Transverse colon (tissue), 4 donors: ENCODE measurements around the gene SH2D4B. TPM values are rescaled to one million over a fixed set of nuclear protein-coding genes. Genes with fewer than 3 reads are reported as not detected.

Source experiments
- DNase-seq: peaks from one replicate; pipeline ENCODE4 v3.0.0-alpha.2; 2019
- H3K27ac ChIP-seq, 4 donors: fragments of 200-600 bp; sonication (generic); 2 replicates each; pipeline ENCODE4 v1.5.1; 2016 to 2018; ENCODE audit warnings: inconsistent platforms in 4 of 4
- H3K27me3 ChIP-seq: fragments of 200-600 bp; sonication (generic); 2 replicates; pipeline ENCODE4 v1.5.1; 2017; ENCODE audit warnings: inconsistent platforms
- H3K36me3 ChIP-seq, 4 donors: fragments of 200-600 bp; sonication (generic); 2 replicates each; pipeline ENCODE4 v1.5.1; 2017 to 2019; ENCODE audit warnings: inconsistent platforms in 4 of 4
- H3K4me1 ChIP-seq, 4 donors: fragments of 200-600 bp; sonication (generic); 2 replicates each; pipeline ENCODE4 v1.5.1; 2017 to 2020; ENCODE audit warnings: inconsistent platforms in 4 of 4
- H3K4me3 ChIP-seq, 4 donors: fragments of 200-600 bp; sonication (generic); 1 replicate in 1 of 4; 2 replicates in 3 of 4; pipeline versions ENCODE4 v1.5.1 to v1.6.1; 2017 to 2019; ENCODE audit warnings: inconsistent platforms in 4 of 4
- H3K9me3 ChIP-seq, 2 donors: fragments of 200-600 bp; sonication (generic); 2 replicates each; pipeline ENCODE4 v1.5.1; 2017 to 2019; ENCODE audit warnings: inconsistent platforms in 2 of 2
- CTCF ChIP-seq, 5 experiments: fragments of 200-600 bp in 3 of 5; fragments of 450-650 bp in 2 of 5; sonication (generic) in 3 of 5; IDR thresholded peaks; 1 replicate in 2 of 5; 2 replicates in 3 of 5; pipeline ENCODE4 v1.5.1; 2016 to 2017; ENCODE audit warnings: antibody characterized with exemption in 5 of 5, inconsistent platforms in 3 of 5, mild to moderate bottlenecking in 2 of 5, moderate library complexity in 1 of 5
- EP300 ChIP-seq: sonication (generic); formaldehyde crosslinking; IDR thresholded peaks from one replicate; pipeline ENCODE4 v1.6.1; 2017; ENCODE audit warnings: antibody characterized with exemption, low read depth
- POLR2A ChIP-seq: fragments of 450-650 bp; IDR thresholded peaks from one replicate; pipeline ENCODE4 v1.6.1; 2016; ENCODE audit warnings: antibody characterized with exemption, mild to moderate bottlenecking, moderate library complexity
- POLR2AphosphoS5 ChIP-seq, 3 donors: sonication (generic); formaldehyde crosslinking; IDR thresholded peaks; one replicate each; pipeline ENCODE4 v1.6.1; 2016; ENCODE audit warnings: antibody characterized with exemption in 3 of 3
- WGBS, 2 donors: methylation state at CpG; one replicate each; pipeline ENCODE4 v1.1.5; 2018; ENCODE audit warnings: low coverage in 1 of 2; 5-methylcytosine and 5-hydroxymethylcytosine counted together
- in situ Hi-C, 4 donors: fragments of 200-750 bp; cut with MboI; loops; one replicate each; pipeline versions ENCODE4 v1.15.0 to v1.15.1; 2017; ENCODE audit warnings: low sequenced_read_pairs in 3 of 4, low pct_ligation_motif_present in 1 of 4, low pct_unique_long_range_greater_than_20kb in 1 of 4
- intact Hi-C: fragments of 100-400 bp; cut with DNase I; formaldehyde crosslinking; loops from one replicate; pipeline ENCODE4 v1.15.1; 2023; ENCODE audit warnings: low total_unique reads
- total RNA-seq, 4 donors: library from RNA; depleted of rRNA; stranded (reverse); fragments of >200 nt; gene quantifications; one replicate each; pipeline ENCODE4 v1.1.0, GENCODE V29; 2016

The SH2D4B gene
- total RNA-seq, 4 donors from 2014 or later = 0.32 TPM; not detected in 3

GRCh38 chr10:80648106-80648505, 110.4 kb downstream of the SH2D4B start:
- H3K4me3 ChIP-seq = no peak overlapping the region
- TF ChIP-seq POLR2A (no peak), EP300 (no peak), POLR2AphosphoS5 (IDR thresholded peaks at IDR 0.05) (no peak), CTCF (IDR thresholded peaks at IDR 0.05) (no peak)
- in situ Hi-C loops = no loop called here
- no peaks in the 10 kb centered on the region for H3K4me1 ChIP-seq
- H3K27me3 ChIP-seq = no peaks in the 10 kb centered on the region
- no peak for DNase-seq
- intact Hi-C loops = no loop called here
- 72 to 75% methylated on average over 5 of the region's 5 CpGs for WGBS, 2 donors
- H3K27ac ChIP-seq = no peak overlapping the region
- H3K9me3 ChIP-seq = no peaks in the 10 kb centered on the region
- no peaks in the 10 kb centered on the region for H3K36me3 ChIP-seq

GRCh38 chr10:80649183-80649582, 111.5 kb downstream of the SH2D4B start:
- Histone ChIP-seq H3K4me1 (no peaks in the 10 kb centered on the region), H3K4me3 (no peak overlapping the region), H3K9me3 (no peaks in the 10 kb centered on the region), H3K27me3 (no peaks in the 10 kb centered on the region), H3K27ac (no peak overlapping the region), H3K36me3 (no peaks in the 10 kb centered on the region)
- no peak for TF ChIP-seq POLR2A
- TF ChIP-seq EP300 = no peak
- TF ChIP-seq CTCF (IDR thresholded peaks at IDR 0.05) = no peak
- no peak for TF ChIP-seq POLR2AphosphoS5 (IDR thresholded peaks at IDR 0.05)
- WGBS, 2 donors = 90 to 100% methylated on average over 3 to 6 of the region's 6 CpGs
- intact Hi-C loops = no loop called here
- in situ Hi-C loops = no loop called here
- no peak for DNase-seq

GRCh38 chr10:80655898-80656297, 118.2 kb downstream of the SH2D4B start:
- intact Hi-C loops = no loop called here
- Histone ChIP-seq H3K4me3 (no peak overlapping the region), H3K27ac (no peak overlapping the region), H3K27me3 (no peaks in the 10 kb centered on the region), H3K9me3 (no peaks in the 10 kb centered on the region), H3K4me1 (no peaks in the 10 kb centered on the region), H3K36me3 (no peaks in the 10 kb centered on the region)
- DNase-seq = no peak
- in situ Hi-C loops = loop anchor here in 1 of 4 donors (25.0 kb wide), 1 partner anchor 281 kb away; no protein-coding TSS in a partner anchor
- WGBS, 2 donors = 94% methylated on average over 1 of the region's 1 CpG; no CpG with 5 or more reads in 1 of the 2 donors
- TF ChIP-seq EP300 = no peak
- no peak for TF ChIP-seq POLR2AphosphoS5 (IDR thresholded peaks at IDR 0.05)
- TF ChIP-seq POLR2A = no peak
- no peak for TF ChIP-seq CTCF (IDR thresholded peaks at IDR 0.05)

- WGBS, 2 donors = 95% methylated on average over 6 of the region's 6 CpGs; no CpG with 5 or more reads in 1 of the 2 donors
- Histone ChIP-seq H3K27me3 (no peaks in the 10 kb centered on the region), H3K27ac (no peak overlapping the region), H3K4me3 (no peak overlapping the region), H3K9me3 (no peaks in the 10 kb centered on the region), H3K4me1 (peaks cover 0 to 4% (median 3%) of the 10 kb centered on the region in 4 donors), H3K36me3 (no peaks in the 10 kb centered on the region)
- intact Hi-C loops = no loop called here
- in situ Hi-C loops = loop anchor here in 1 of 4 donors (25.0 kb wide), 1 partner anchor 279 kb away; no protein-coding TSS in a partner anchor
- TF ChIP-seq POLR2AphosphoS5 (IDR thresholded peaks at IDR 0.05) (no peak), CTCF (IDR thresholded peaks at IDR 0.05) (no peak), EP300 (no peak), POLR2A (no peak)
- DNase-seq = no peak
Observed at GRCh38 chr10:80658068-80658467, 120.4 kb downstream of the SH2D4B start.
